Measurements from ENCODE around the gene UFSP1.

The UFSP1 gene

DNA sequence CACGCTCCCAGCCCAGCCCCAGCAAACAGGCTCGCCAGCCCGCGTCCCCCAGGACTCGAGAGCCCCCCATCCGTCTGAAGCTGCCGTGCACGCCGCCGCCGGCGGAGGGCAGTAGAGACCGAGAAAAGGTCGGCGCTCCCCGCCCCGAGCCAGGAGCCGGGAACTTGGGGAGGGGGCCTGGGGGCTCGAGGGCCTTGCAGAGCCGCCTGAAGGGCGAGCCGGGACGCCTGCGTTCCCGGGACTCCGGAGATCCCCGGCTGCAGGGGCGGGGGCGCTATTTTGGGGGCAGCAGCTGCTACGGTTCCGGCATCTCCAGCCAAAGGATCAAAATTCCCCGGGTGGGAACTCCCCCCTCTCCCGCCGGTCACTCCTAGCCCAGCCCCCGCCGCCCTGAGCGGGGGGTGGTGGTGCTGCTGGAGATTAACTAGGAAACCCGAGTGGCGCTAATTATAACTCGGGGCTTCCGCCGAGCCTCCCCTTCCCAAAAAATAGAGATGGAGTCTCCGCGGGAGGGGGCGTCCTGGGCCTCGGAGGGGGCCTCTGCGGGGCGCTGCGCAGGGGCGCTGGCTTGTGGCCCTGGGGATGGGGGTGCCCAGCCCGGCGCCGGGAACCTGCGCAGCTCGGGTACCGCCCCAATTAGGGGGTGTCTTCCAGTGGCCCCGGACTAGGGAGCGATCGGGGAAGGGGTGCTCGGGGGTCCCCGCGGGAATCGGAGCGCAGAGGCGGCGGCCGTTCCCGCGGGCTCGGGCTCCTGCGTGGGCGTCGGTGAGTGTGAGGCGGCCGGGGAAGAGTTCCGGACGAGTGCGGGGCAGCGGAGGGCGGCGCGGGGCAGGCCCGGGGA lies 5.6 kb upstream of the UFSP1 start:
- TF ChIP-seq CTCF (IDR thresholded peaks at IDR 0.05; ENCODE audit: borderline replicate concordance, control extremely low read depth, extremely low read depth, insufficient read depth, missing control alignments) = peak; percentile 89
- peak; percentile 80 for DNase-seq (ENCODE audit: low spot score)
- in situ Hi-C loops (cut with MboI; ENCODE audit: low sequenced_read_pairs, unreplicated experiment) = no loop called here

DNA sequence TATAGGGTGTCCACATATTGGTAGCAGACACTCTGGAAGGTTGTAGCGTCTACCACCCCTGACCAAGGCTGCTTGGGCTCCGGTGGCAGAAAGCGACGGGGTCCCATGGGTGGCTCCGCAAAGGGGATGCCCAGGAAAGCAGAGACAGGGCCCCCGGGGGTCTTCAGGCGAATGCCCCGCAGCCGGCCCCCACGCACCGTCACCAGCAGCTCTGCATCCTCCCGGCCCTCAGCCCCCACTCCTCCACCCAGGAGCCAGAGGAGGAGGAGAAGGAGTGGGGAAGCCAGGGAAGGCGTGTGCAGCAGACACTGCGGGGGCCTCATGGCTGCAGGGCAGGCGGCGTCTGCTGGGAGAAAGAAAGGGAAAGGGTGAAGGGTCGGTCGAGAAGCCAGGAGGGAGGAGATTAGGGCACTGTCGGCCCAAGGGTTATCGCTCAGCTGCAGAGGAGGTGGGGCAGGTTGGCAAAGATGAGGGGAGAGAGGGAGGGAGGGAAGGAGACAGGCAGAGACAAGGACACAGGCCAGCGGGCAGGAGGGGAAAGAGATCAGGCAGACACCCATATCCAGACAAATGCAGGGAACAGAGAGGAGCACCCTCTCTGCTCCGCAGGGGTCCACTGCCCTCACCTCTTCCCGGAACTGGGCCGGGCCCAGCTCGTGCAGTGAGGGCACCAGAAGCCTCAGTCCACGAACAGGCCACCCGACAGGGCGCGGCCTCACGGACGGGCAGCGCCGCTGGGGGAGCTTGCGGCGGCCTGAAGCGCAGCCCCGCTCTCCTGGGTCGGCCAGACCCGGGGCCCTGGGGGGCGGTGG lies 4.6 kb upstream of the UFSP1 start:
- no peak for TF ChIP-seq CTCF (IDR thresholded peaks at IDR 0.05; ENCODE audit: borderline replicate concordance, control extremely low read depth, extremely low read depth, insufficient read depth, missing control alignments)
- DNase-seq (ENCODE audit: low spot score) = no peak
- in situ Hi-C loops (cut with MboI; ENCODE audit: low sequenced_read_pairs, unreplicated experiment) = no loop called here

DNA sequence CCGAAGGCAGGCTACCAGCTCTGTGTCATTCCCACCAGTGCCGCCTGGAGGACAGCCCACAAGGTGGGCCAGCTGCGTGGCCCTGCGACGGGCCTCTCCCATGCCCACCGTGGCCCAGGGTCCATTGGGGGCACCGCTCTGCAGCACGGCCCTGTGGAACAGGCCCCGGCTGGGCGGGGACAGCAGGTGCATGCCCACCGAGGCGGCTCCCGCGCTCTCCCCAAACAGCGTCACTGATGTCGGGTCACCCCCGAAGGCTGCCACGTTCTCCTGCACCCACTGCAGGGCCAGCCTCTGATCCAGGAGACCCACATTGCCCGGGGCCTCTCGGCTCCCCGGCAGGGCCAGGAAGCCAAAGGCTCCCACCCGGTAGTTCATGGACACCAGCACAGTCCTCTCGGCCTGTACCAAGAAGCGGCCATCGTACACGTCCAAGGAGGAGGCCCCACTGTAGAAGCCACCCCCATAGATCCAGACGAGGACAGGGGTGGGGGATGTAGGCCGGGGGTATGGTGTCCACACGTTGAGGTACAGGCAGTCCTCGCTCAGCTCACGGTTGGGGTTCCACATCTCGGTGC lies 3.9 kb upstream of the UFSP1 start:
- no peak for TF ChIP-seq CTCF (IDR thresholded peaks at IDR 0.05; ENCODE audit: borderline replicate concordance, control extremely low read depth, extremely low read depth, insufficient read depth, missing control alignments)
- in situ Hi-C loops (cut with MboI; ENCODE audit: low sequenced_read_pairs, unreplicated experiment) = no loop called here

GRCh38 chr7:100892364-100893317 lies 3.1 kb upstream of the UFSP1 start:
- no peak for TF ChIP-seq CTCF (IDR thresholded peaks at IDR 0.05; ENCODE audit: borderline replicate concordance, control extremely low read depth, extremely low read depth, insufficient read depth, missing control alignments)
- in situ Hi-C loops (cut with MboI; ENCODE audit: low sequenced_read_pairs, unreplicated experiment) = no loop called here
- no peak for DNase-seq (ENCODE audit: low spot score)

More for the DNA sequence above, 3.9 kb upstream of the UFSP1 start:
- no peak for DNase-seq (ENCODE audit: low spot score)

GRCh38 chr7:100891568-100892247 lies 2.2 kb upstream of the UFSP1 start:
- in situ Hi-C loops (cut with MboI; ENCODE audit: low sequenced_read_pairs, unreplicated experiment) = no loop called here
- no peak for TF ChIP-seq CTCF (IDR thresholded peaks at IDR 0.05; ENCODE audit: borderline replicate concordance, control extremely low read depth, extremely low read depth, insufficient read depth, missing control alignments)
- DNase-seq (ENCODE audit: low spot score) = no peak
